Natural killer cell (primary cell): ENCODE results near the gene TALDO1. TPM values are rescaled to one million over a fixed set of nuclear protein-coding genes. Genes with fewer than 3 reads are reported as not detected.
A peak's percentile ranks its signal among the peaks of the same experiment; 100 is the strongest.

ENCODE experiments used
- ATAC-seq, 3 donors: fragments of 150-1000 bp in 2 of 3; fragments of 200-7000 bp in 1 of 3; cut with Tn5 transposase; 1 replicate in 1 of 3; 2 replicates in 2 of 3; pipeline ENCODE4 v1.10.0; 2021; ENCODE audit warnings: mild to moderate bottlenecking in 2 of 3, moderate library complexity in 2 of 3
- DNase-seq, 2 donors: peaks; one replicate each; pipeline versions ENCODE4 v3.0.0 to v3.0.0-alpha.2; 2013 to 2021; ENCODE audit warnings: mixed read lengths in 1 of 2
- H3K27ac ChIP-seq: one replicate; pipeline ENCODE4 v1.5.1; 2013; ENCODE audit warnings: mild to moderate bottlenecking, low read length
- H3K27me3 ChIP-seq: one replicate; pipeline ENCODE4 v1.6.1; 2013; ENCODE audit warnings: low read length; ENCODE audit not compliant: control insufficient read depth, insufficient read depth
- H3K36me3 ChIP-seq: one replicate; pipeline ENCODE4 v1.6.1; 2013; ENCODE audit warnings: low read length; ENCODE audit not compliant: control insufficient read depth, insufficient read depth
- H3K4me1 ChIP-seq: one replicate; pipeline ENCODE4 v1.6.1; 2013; ENCODE audit warnings: low read length; ENCODE audit not compliant: control insufficient read depth, insufficient read depth
- H3K4me3 ChIP-seq: one replicate; pipeline ENCODE4 v1.5.1; 2013; ENCODE audit warnings: low read length
- H3K9me3 ChIP-seq: one replicate; pipeline ENCODE4 v1.6.1; 2013; ENCODE audit warnings: low read length; ENCODE audit not compliant: control insufficient read depth, insufficient read depth
- H3K27ac Mint-ChIP-seq, 2 donors: one replicate each; pipeline ENCODE4 v1.8.0; 2022; ENCODE audit warnings: mild to moderate bottlenecking in 2 of 2, mixed read lengths in 2 of 2, moderate library complexity in 1 of 2
- H3K27me3 Mint-ChIP-seq, 2 donors: one replicate each; pipeline ENCODE4 v1.8.0; 2022; ENCODE audit warnings: low read depth in 2 of 2, mixed read lengths in 2 of 2
- H3K36me3 Mint-ChIP-seq: one replicate; pipeline ENCODE4 v1.8.0; 2022; ENCODE audit warnings: mixed read lengths
- H3K4me1 Mint-ChIP-seq, 2 donors: one replicate each; pipeline ENCODE4 v1.8.0; 2022; ENCODE audit warnings: mixed read lengths in 2 of 2
- H3K4me3 Mint-ChIP-seq: one replicate; pipeline ENCODE4 v1.8.0; 2022; ENCODE audit warnings: mild to moderate bottlenecking, moderate library complexity, mixed read lengths
- H3K9me3 Mint-ChIP-seq, 2 donors: one replicate each; pipeline ENCODE4 v1.8.0; 2022; ENCODE audit warnings: mixed read lengths in 2 of 2
- WGBS: methylation state at CpG from one replicate; pipeline ENCODE4 v1.1.7; 2013; ENCODE audit warnings: missing lambda C conversion rate; ENCODE audit not compliant: insufficient coverage; 5-methylcytosine and 5-hydroxymethylcytosine counted together
- intact Hi-C: fragments of 100-400 bp; cut with micrococcal nuclease; formaldehyde crosslinking; loops from one replicate; pipeline ENCODE4 v1.14.2; 2022
- total RNA-seq, 4 donors: library from RNA; stranded (reverse); fragments of 120-200 nt in 1 of 4; gene quantifications; one replicate each; pipeline versions ENCODE4 v1.2.3 to v1.2.4, GENCODE V29; 2013 to 2022
- TF ChIP-seq, protein P1 (sequence below): fragments of 200-600 bp; IDR thresholded peaks from one replicate; pipeline ENCODE4 v1.8.0; 2022; ENCODE audit warnings: antibody characterized with exemption

Gene TALDO1
- total RNA-seq, 3 donors from 2014 or later (not counting 1 experiment from before 2014, with no cell fraction given) = 46.1 to 94.8 (median 55.4) TPM

DNA sequence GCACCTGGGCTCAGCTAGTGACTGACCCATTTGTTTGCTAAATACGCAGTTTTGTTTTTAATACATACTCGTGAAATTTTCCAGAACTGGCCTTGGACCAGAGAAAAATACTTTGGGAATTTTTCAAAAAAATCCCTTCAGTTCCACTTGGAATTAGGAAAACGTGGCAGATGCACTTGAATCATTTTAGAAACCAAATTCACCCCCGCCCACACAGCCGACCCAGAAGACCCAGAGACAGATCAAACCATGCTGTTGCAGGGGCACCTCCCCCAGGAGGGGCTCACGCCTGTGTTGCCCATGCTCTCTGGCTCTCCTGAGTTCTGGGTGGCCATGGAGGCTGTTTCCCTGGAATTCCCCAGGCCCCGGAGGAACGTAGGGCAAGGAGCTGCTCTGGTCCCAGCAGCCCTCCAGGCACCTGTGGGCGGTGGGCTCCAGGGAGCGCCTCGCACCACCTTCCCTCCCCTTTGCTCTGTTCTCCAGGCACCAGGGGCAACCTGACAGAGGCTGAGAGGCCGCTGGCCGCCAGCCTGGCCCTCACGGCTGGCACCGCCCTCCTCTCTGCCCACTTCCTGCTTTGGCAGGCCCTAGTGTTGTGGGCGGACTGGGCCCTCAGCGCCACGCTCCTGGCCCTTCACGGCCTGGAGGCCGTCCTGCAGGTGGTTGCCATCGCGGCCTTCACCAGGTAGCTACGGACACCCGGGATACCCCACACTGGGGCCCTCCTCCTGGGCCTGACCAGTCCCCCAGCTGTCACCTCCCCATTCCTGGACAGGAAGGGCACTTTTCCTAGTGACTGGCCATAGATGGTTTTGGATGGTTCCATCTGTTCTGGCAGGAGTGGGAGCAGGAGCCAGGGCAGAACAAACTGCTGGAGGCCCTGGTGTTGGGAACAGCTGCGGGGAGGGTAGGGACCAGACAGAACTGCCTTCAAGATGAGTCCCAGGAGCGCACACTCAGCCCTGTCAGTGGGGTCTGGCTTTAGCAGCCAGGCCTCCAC lies 44.5 kb upstream of the TALDO1 start:
- H3K4me3 Mint-ChIP-seq = no peak overlapping the region
- Histone ChIP-seq H3K4me1 (peaks cover 45% of the 10 kb centered on the region), H3K27ac (peak overlapping the region; percentile 31), H3K27me3 (peaks cover 10% of the 10 kb centered on the region), H3K4me3 (no peak overlapping the region), H3K36me3 (peaks cover 9% of the 10 kb centered on the region), H3K9me3 (no peaks in the 10 kb centered on the region)
- TF ChIP-seq, protein P1, sequence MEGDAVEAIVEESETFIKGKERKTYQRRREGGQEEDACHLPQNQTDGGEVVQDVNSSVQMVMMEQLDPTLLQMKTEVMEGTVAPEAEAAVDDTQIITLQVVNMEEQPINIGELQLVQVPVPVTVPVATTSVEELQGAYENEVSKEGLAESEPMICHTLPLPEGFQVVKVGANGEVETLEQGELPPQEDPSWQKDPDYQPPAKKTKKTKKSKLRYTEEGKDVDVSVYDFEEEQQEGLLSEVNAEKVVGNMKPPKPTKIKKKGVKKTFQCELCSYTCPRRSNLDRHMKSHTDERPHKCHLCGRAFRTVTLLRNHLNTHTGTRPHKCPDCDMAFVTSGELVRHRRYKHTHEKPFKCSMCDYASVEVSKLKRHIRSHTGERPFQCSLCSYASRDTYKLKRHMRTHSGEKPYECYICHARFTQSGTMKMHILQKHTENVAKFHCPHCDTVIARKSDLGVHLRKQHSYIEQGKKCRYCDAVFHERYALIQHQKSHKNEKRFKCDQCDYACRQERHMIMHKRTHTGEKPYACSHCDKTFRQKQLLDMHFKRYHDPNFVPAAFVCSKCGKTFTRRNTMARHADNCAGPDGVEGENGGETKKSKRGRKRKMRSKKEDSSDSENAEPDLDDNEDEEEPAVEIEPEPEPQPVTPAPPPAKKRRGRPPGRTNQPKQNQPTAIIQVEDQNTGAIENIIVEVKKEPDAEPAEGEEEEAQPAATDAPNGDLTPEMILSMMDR = no peak
- peak; percentile 56 to 82 (median 80) for ATAC-seq
- 55% methylated on average over 26 of the region's 26 CpGs for WGBS
- no peaks in the 10 kb centered on the region for H3K9me3 Mint-ChIP-seq
- H3K27me3 Mint-ChIP-seq = peaks cover 0 to 8% of the 10 kb centered on the region in 2 donors
- peaks cover 6 to 13% of the 10 kb centered on the region in 2 donors for H3K4me1 Mint-ChIP-seq
- H3K36me3 Mint-ChIP-seq = no peaks in the 10 kb centered on the region
- H3K27ac Mint-ChIP-seq = peak overlapping the region in 1 of 2 donors; percentile 47
- DNase-seq = no peak
- intact Hi-C loops = no loop called here

GRCh38 chr11:703506-703905 lies 43.8 kb upstream of the TALDO1 start:
- Mint-ChIP-seq H3K27me3 (peaks cover 0 to 9% of the 10 kb centered on the region in 2 donors), H3K4me1 (peaks cover 0 to 10% of the 10 kb centered on the region in 2 donors), H3K9me3 (no peaks in the 10 kb centered on the region), H3K4me3 (no peak overlapping the region), H3K27ac (no peak overlapping the region), H3K36me3 (no peaks in the 10 kb centered on the region)
- H3K36me3 ChIP-seq = peaks cover 9% of the 10 kb centered on the region
- TF ChIP-seq, protein P1 = no peak
- ATAC-seq (no peak), DNase-seq (no peak)
- H3K4me1 ChIP-seq = peaks cover 41% of the 10 kb centered on the region
- 96% methylated on average over 9 of the region's 9 CpGs for WGBS
- peak overlapping the region; percentile 31 for H3K27ac ChIP-seq
- intact Hi-C loops = no loop called here
- peaks cover 12% of the 10 kb centered on the region for H3K27me3 ChIP-seq
- no peaks in the 10 kb centered on the region for H3K9me3 ChIP-seq
- H3K4me3 ChIP-seq = no peak overlapping the region

DNA sequence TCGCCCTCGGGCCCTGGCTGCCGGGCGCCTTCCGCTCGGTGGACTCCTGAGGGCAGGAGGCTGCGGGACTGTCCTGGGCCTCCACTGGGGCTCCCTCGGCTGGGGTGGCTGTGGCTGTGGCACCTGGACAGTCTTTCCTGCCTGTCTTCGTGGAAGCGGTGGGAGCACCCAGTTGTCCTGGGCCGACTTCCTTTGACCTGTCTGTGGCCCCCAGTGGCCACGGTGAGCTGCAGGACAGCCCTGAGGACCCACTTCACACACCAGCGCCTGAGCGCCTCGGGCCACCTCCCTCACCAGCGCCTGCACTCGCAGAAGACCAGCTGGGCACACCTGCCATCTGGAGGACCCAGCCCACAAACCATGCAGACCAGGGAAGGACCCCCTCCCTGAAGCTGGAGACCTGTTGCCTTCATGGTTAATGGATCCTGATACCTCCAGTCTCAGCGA lies 43.0 kb upstream of the TALDO1 start:
- no peaks in the 10 kb centered on the region for H3K9me3 ChIP-seq
- Mint-ChIP-seq H3K27me3 (peaks cover 0 to 9% of the 10 kb centered on the region in 2 donors), H3K36me3 (no peaks in the 10 kb centered on the region), H3K4me1 (peaks cover 0 to 10% of the 10 kb centered on the region in 2 donors), H3K9me3 (no peaks in the 10 kb centered on the region), H3K27ac (no peak overlapping the region), H3K4me3 (no peak overlapping the region)
- H3K4me3 ChIP-seq = no peak overlapping the region
- 93% methylated on average over 18 of the region's 18 CpGs for WGBS
- intact Hi-C loops = no loop called here
- H3K36me3 ChIP-seq = peaks cover 6% of the 10 kb centered on the region
- H3K27me3 ChIP-seq = peaks cover 12% of the 10 kb centered on the region
- no peak overlapping the region for H3K27ac ChIP-seq
- DNase-seq (no peak), ATAC-seq (no peak)
- H3K4me1 ChIP-seq = peaks cover 34% of the 10 kb centered on the region
- TF ChIP-seq, protein P1 = no peak
